ENCODE results near the gene WFS1.
A peak's percentile ranks its signal among the peaks of the same experiment; 100 is the strongest.

WFS1 gene

GRCh38 chr4:6326312-6327060, 56.8 kb downstream of the WFS1 start:
- no peaks in the 10 kb centered on the region for H3K36me3 Mint-ChIP-seq
- no peak for ATAC-seq
- no peak overlapping the region for H3K4me3 Mint-ChIP-seq
- H3K9me3 Mint-ChIP-seq: peaks cover 3% of the 10 kb centered on the region
- H3K4me1 Mint-ChIP-seq: no peaks in the 10 kb centered on the region
- H3K27me3 Mint-ChIP-seq: peaks cover 84% of the 10 kb centered on the region
- H3K27ac Mint-ChIP-seq: no peak overlapping the region

- Mint-ChIP-seq H3K27me3 (peaks cover 76% of the 10 kb centered on the region), H3K27ac (no peak overlapping the region), H3K9me3 (peaks cover 3% of the 10 kb centered on the region), H3K36me3 (no peaks in the 10 kb centered on the region), H3K4me1 (no peaks in the 10 kb centered on the region), H3K4me3 (no peak overlapping the region)
- peak; percentile 72 for ATAC-seq
These were observed 57.7 kb downstream of the WFS1 start for GRCh38 chr4:6327220-6327917.

GRCh38 chr4:6328526-6328925, 58.9 kb downstream of the WFS1 start:
- Mint-ChIP-seq H3K36me3 (no peaks in the 10 kb centered on the region), H3K4me1 (no peaks in the 10 kb centered on the region), H3K27ac (no peak overlapping the region), H3K4me3 (no peak overlapping the region), H3K27me3 (peaks cover 76% of the 10 kb centered on the region), H3K9me3 (peaks cover 3% of the 10 kb centered on the region)
- ATAC-seq: no peak

- Mint-ChIP-seq H3K36me3 (no peaks in the 10 kb centered on the region), H3K27ac (no peak overlapping the region), H3K27me3 (peaks cover 74% of the 10 kb centered on the region), H3K4me1 (no peaks in the 10 kb centered on the region), H3K4me3 (no peak overlapping the region), H3K9me3 (peaks cover 3% of the 10 kb centered on the region)
- no peak for ATAC-seq
These were observed 60.1 kb downstream of the WFS1 start for GRCh38 chr4:6329478-6330383.

GRCh38 chr4:6330384-6330767, 60.7 kb downstream of the WFS1 start:
- Mint-ChIP-seq H3K4me3 (no peak overlapping the region), H3K27me3 (peaks cover 74% of the 10 kb centered on the region), H3K4me1 (no peaks in the 10 kb centered on the region), H3K27ac (no peak overlapping the region), H3K36me3 (no peaks in the 10 kb centered on the region), H3K9me3 (peaks cover 3% of the 10 kb centered on the region)
- ATAC-seq: no peak

- Mint-ChIP-seq H3K36me3 (no peaks in the 10 kb centered on the region), H3K4me3 (no peak overlapping the region), H3K9me3 (peaks cover 1% of the 10 kb centered on the region), H3K27me3 (peaks cover 73% of the 10 kb centered on the region), H3K27ac (no peak overlapping the region), H3K4me1 (no peaks in the 10 kb centered on the region)
- ATAC-seq: no peak
These were observed 61.4 kb downstream of the WFS1 start for GRCh38 chr4:6331018-6331417.

GRCh38 chr4:6331468-6331867, 61.8 kb downstream of the WFS1 start:
- Mint-ChIP-seq H3K9me3 (no peaks in the 10 kb centered on the region), H3K4me3 (no peak overlapping the region), H3K4me1 (no peaks in the 10 kb centered on the region), H3K36me3 (no peaks in the 10 kb centered on the region), H3K27ac (no peak overlapping the region), H3K27me3 (peaks cover 68% of the 10 kb centered on the region)
- no peak for ATAC-seq

- Mint-ChIP-seq H3K4me1 (no peaks in the 10 kb centered on the region), H3K27me3 (peaks cover 66% of the 10 kb centered on the region)
- ATAC-seq: no peak
These were observed 62.5 kb downstream of the WFS1 start for GRCh38 chr4:6332042-6332668.

GRCh38 chr4:6332669-6333050, 63.0 kb downstream of the WFS1 start:
- ATAC-seq: no peak
- Mint-ChIP-seq H3K4me3 (no peak overlapping the region), H3K9me3 (no peaks in the 10 kb centered on the region), H3K27ac (no peak overlapping the region), H3K36me3 (no peaks in the 10 kb centered on the region), H3K27me3 (peaks cover 66% of the 10 kb centered on the region), H3K4me1 (peaks cover 4% of the 10 kb centered on the region)

More at GRCh38 chr4:6332042-6332668, 62.5 kb downstream of the WFS1 start:
- Mint-ChIP-seq H3K4me3 (no peak overlapping the region), H3K9me3 (no peaks in the 10 kb centered on the region), H3K36me3 (no peaks in the 10 kb centered on the region), H3K27ac (no peak overlapping the region)

GRCh38 chr4:6333301-6334202, 63.9 kb downstream of the WFS1 start:
- Mint-ChIP-seq H3K36me3 (no peaks in the 10 kb centered on the region), H3K4me1 (peaks cover 13% of the 10 kb centered on the region), H3K27me3 (peaks cover 66% of the 10 kb centered on the region), H3K9me3 (no peaks in the 10 kb centered on the region), H3K27ac (no peak overlapping the region), H3K4me3 (no peak overlapping the region)
- no peak for ATAC-seq

- H3K4me1 Mint-ChIP-seq: peaks cover 21% of the 10 kb centered on the region
- no peak for ATAC-seq
- H3K36me3 Mint-ChIP-seq: no peaks in the 10 kb centered on the region
- H3K27me3 Mint-ChIP-seq: peaks cover 70% of the 10 kb centered on the region
- no peak overlapping the region for H3K27ac Mint-ChIP-seq
- no peaks in the 10 kb centered on the region for H3K9me3 Mint-ChIP-seq
- no peak overlapping the region for H3K4me3 Mint-ChIP-seq
These were observed 64.7 kb downstream of the WFS1 start for GRCh38 chr4:6334203-6334887.

- no peak for ATAC-seq
- no peaks in the 10 kb centered on the region for H3K36me3 Mint-ChIP-seq
- peaks cover 22% of the 10 kb centered on the region for H3K4me1 Mint-ChIP-seq
- H3K27me3 Mint-ChIP-seq: peaks cover 78% of the 10 kb centered on the region
- H3K4me3 Mint-ChIP-seq: no peak overlapping the region
- no peak overlapping the region for H3K27ac Mint-ChIP-seq
- no peaks in the 10 kb centered on the region for H3K9me3 Mint-ChIP-seq
These were observed 65.5 kb downstream of the WFS1 start for GRCh38 chr4:6335040-6335590.

GRCh38 chr4:6336166-6336565, 66.5 kb downstream of the WFS1 start:
- Mint-ChIP-seq H3K4me1 (peaks cover 22% of the 10 kb centered on the region), H3K9me3 (no peaks in the 10 kb centered on the region), H3K36me3 (no peaks in the 10 kb centered on the region), H3K27me3 (peaks cover 81% of the 10 kb centered on the region), H3K27ac (no peak overlapping the region), H3K4me3 (no peak overlapping the region)
- no peak for ATAC-seq
